DOHH2 (cell line): ENCODE measurements around the gene LEMD1.

Experiments used
- H3F3A ChIP-seq: fragments of 200-600 bp; sonication (generic), shearing (Covaris generic); 2 replicates; pipeline ENCODE4 v1.6.0; 2016; ENCODE audit warnings: antibody characterized with exemption, mild to moderate bottlenecking; ENCODE audit not compliant: control insufficient read depth, insufficient read depth
- H3K27ac ChIP-seq: fragments of 200-600 bp; sonication (generic); 2 replicates; pipeline ENCODE4 v1.5.1; 2014; ENCODE audit warnings: low read depth, mild to moderate bottlenecking, low read length, moderate library complexity
- H3K27me3 ChIP-seq: fragments of 200-600 bp; sonication (generic); 2 replicates; pipeline ENCODE4 v1.6.1; 2014; ENCODE audit warnings: mild to moderate bottlenecking, low read length, mixed read lengths; ENCODE audit not compliant: control insufficient read depth
- H3K36me3 ChIP-seq: fragments of 200-600 bp; sonication (generic); 2 replicates; pipeline ENCODE4 v1.6.1; 2014; ENCODE audit warnings: mild to moderate bottlenecking, low read length, moderate library complexity, mixed read lengths; ENCODE audit not compliant: control insufficient read depth
- H3K4me1 ChIP-seq: fragments of 200-600 bp; sonication (generic); 2 replicates; pipeline ENCODE4 v1.6.1; 2014; ENCODE audit warnings: mild to moderate bottlenecking, low read length, mixed read lengths; ENCODE audit not compliant: control insufficient read depth
- H3K4me2 ChIP-seq: fragments of 200-600 bp; sonication (generic); 2 replicates; pipeline ENCODE4 v1.6.0; 2014; ENCODE audit warnings: mild to moderate bottlenecking, low read length, moderate library complexity
- H3K4me3 ChIP-seq: fragments of 200-600 bp; sonication (generic); 2 replicates; pipeline ENCODE4 v1.5.1; 2014; ENCODE audit warnings: mild to moderate bottlenecking, low read length, mixed read lengths
- H3K79me2 ChIP-seq: fragments of 200-600 bp; sonication (generic); 2 replicates; pipeline ENCODE4 v1.6.1; 2014; ENCODE audit warnings: mild to moderate bottlenecking, low read length, mixed read lengths; ENCODE audit not compliant: control insufficient read depth
- H3K9me2 ChIP-seq: fragments of 200-600 bp; sonication (generic); replicated peaks from 2 replicates; pipeline ENCODE4 v1.6.1; 2014; ENCODE audit warnings: mild to moderate bottlenecking, low read length, mixed read lengths; ENCODE audit not compliant: control insufficient read depth
- H3K9me3 ChIP-seq: fragments of 200-600 bp; sonication (generic); 2 replicates; pipeline ENCODE4 v1.6.1; 2014; ENCODE audit warnings: antibody characterized with exemption, low read length, mixed read lengths; ENCODE audit not compliant: control insufficient read depth, insufficient read depth
- H4K20me1 ChIP-seq: fragments of 200-600 bp; sonication (generic); 2 replicates; pipeline ENCODE4 v1.6.0; 2014; ENCODE audit warnings: low read depth, mild to moderate bottlenecking, antibody characterized with exemption, low read length, moderate library complexity; ENCODE audit not compliant: control insufficient read depth, insufficient read depth
- CTCF ChIP-seq: fragments of 200-600 bp; sonication (generic); IDR thresholded peaks from one replicate; pipeline ENCODE4 v1.5.1; 2014; ENCODE audit warnings: antibody characterized with exemption, mild to moderate bottlenecking, low read depth, low read length; ENCODE audit not compliant: poor library complexity, severe bottlenecking
- EZH2phosphoT487 ChIP-seq: fragments of 200-600 bp; sonication (generic); IDR thresholded peaks from 2 replicates; pipeline ENCODE4 v1.6.1; 2017; ENCODE audit warnings: borderline replicate concordance, mild to moderate bottlenecking, antibody characterized with exemption, low read length, moderate library complexity, mixed read lengths

LEMD1 gene

DNA sequence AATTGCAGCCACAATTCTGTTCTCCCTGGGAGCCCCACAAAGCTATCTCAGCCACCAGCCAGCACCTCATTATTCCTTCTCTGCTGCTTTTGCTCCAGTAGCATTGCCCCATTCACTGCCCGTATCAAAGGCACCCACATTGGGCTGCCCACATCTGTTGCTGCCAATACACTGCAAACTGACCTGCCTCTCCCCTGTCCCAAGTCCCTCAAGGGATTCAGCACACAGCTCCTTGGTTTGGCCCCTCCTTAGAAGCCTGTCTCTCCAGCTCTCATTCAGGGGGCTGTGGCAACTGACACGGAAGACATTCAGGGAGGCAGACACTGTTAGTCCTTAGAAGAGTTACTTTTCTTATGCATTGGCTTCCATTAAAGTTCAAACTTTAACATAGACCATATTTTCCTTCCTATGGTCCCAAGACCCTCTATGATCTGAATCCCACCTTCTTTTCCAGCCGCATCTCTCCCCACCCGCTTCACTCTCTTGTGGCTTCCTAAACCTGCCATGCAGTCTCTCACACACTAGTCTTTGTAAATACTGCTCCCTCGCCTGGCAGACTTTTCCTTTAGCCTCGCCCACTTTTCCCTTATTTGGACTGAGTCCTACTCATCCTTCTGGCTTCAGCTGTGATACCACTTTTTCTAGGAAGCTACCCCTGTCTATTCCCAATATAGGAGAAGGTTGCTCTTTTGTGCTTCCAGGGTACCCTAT, 45.9 kb downstream of the LEMD1 start:
- Histone ChIP-seq H3K9me2 (no peaks in the 10 kb centered on the region), H4K20me1 (no peaks in the 10 kb centered on the region), H3K27ac (no peak overlapping the region), H3K36me3 (no peaks in the 10 kb centered on the region), H3K27me3 (peaks cover 38% of the 10 kb centered on the region), H3K4me2 (no peak overlapping the region), H3K4me3 (no peak overlapping the region), H3F3A (no peaks in the 10 kb centered on the region), H3K9me3 (no peaks in the 10 kb centered on the region), H3K79me2 (no peaks in the 10 kb centered on the region), H3K4me1 (no peaks in the 10 kb centered on the region)
- TF ChIP-seq CTCF (no peak), EZH2phosphoT487 (no peak)

- TF ChIP-seq EZH2phosphoT487 (0 out of 2 replicates have a peak, but pooled peaks have one; percentile 8), CTCF (no peak)
- no peak overlapping the region for H3K4me2 ChIP-seq
- H3K9me2 ChIP-seq, result no peaks in the 10 kb centered on the region
- no peaks in the 10 kb centered on the region for H3K79me2 ChIP-seq
- H3K4me1 ChIP-seq, result no peaks in the 10 kb centered on the region
- H3K27me3 ChIP-seq, result peaks cover 41% of the 10 kb centered on the region
- no peaks in the 10 kb centered on the region for H3F3A ChIP-seq
- H3K9me3 ChIP-seq, result no peaks in the 10 kb centered on the region
- H3K27ac ChIP-seq, result no peak overlapping the region
- no peaks in the 10 kb centered on the region for H4K20me1 ChIP-seq
- no peaks in the 10 kb centered on the region for H3K36me3 ChIP-seq
- H3K4me3 ChIP-seq, result no peak overlapping the region
Measured at GRCh38 chr1:205374210-205375078, 47.4 kb downstream of the LEMD1 start.

DNA sequence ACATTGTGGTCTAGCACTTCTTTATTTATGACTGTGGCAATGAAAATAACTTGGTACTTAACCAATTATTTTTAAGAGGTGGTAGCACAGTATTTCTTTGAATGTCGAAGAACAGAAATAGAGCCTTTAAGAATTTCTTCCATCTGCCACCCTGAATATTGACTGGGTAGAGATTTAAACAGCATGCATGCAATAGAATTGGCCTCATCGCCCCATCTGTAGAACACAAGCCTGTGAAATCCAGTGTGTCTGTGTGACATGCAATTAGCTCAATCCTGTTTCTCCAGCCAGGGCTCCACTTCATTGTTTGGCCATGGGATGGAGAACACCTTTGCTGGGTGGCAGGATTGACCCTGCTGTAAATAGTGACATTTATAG, 48.1 kb downstream of the LEMD1 start:
- TF ChIP-seq EZH2phosphoT487 (no peak), CTCF (no peak)
- H3K9me3 ChIP-seq, result no peaks in the 10 kb centered on the region
- peaks cover 40% of the 10 kb centered on the region for H3K27me3 ChIP-seq
- no peaks in the 10 kb centered on the region for H3K4me1 ChIP-seq
- H3K27ac ChIP-seq, result no peak overlapping the region
- H3K9me2 ChIP-seq, result no peaks in the 10 kb centered on the region
- no peak overlapping the region for H3K4me3 ChIP-seq
- H4K20me1 ChIP-seq, result no peaks in the 10 kb centered on the region
- no peaks in the 10 kb centered on the region for H3K79me2 ChIP-seq
- H3K4me2 ChIP-seq, result no peak overlapping the region
- no peaks in the 10 kb centered on the region for H3K36me3 ChIP-seq
- no peaks in the 10 kb centered on the region for H3F3A ChIP-seq
